ENCODE data around the gene LRRC23. TPM values are rescaled to one million over a fixed set of nuclear protein-coding genes. Genes with fewer than 3 reads are reported as not detected.

Gene LRRC23
- total RNA-seq, 1 experiment from 2014 or later, result 4.6 TPM

GRCh38 chr12:6955108-6956020, 50.7 kb downstream of the LRRC23 start:
- no peak for DNase-seq
- no peaks in the 10 kb centered on the region for H3K27me3 ChIP-seq (ENCODE audit: control insufficient read depth, insufficient read depth, low read length)
- H3K36me3 ChIP-seq (replicated peaks; ENCODE audit: control insufficient read depth, insufficient read depth, low read length), result no peaks in the 10 kb centered on the region; the same call in 1 of the 2 replicates
- H3K4me3 ChIP-seq (ENCODE audit: insufficient read depth, low read depth, low read length), result no peak overlapping the region

GRCh38 chr12:6956021-6956727, 51.6 kb downstream of the LRRC23 start:
- H3K4me3 ChIP-seq (ENCODE audit: insufficient read depth, low read depth, low read length), result no peak overlapping the region
- H3K27me3 ChIP-seq (ENCODE audit: control insufficient read depth, insufficient read depth, low read length), result no peaks in the 10 kb centered on the region
- H3K36me3 ChIP-seq (replicated peaks; ENCODE audit: control insufficient read depth, insufficient read depth, low read length), result no peaks in the 10 kb centered on the region; the same call in 1 of the 2 replicates
- no peak for DNase-seq

- H3K4me3 ChIP-seq (ENCODE audit: insufficient read depth, low read depth, low read length), result no peak overlapping the region
- no peaks in the 10 kb centered on the region for H3K27me3 ChIP-seq (ENCODE audit: control insufficient read depth, insufficient read depth, low read length)
- DNase-seq, result no peak
- no peaks in the 10 kb centered on the region; the same call in 1 of the 2 replicates for H3K36me3 ChIP-seq (replicated peaks; ENCODE audit: control insufficient read depth, insufficient read depth, low read length)
Observed at GRCh38 chr12:6957151-6957701, 52.6 kb downstream of the LRRC23 start.

GRCh38 chr12:6957741-6958608, 53.4 kb downstream of the LRRC23 start:
- Histone ChIP-seq H3K27me3 (ENCODE audit: control insufficient read depth, insufficient read depth, low read length) (no peaks in the 10 kb centered on the region), H3K4me3 (ENCODE audit: insufficient read depth, low read depth, low read length) (no peak overlapping the region), H3K36me3 (replicated peaks; ENCODE audit: control insufficient read depth, insufficient read depth, low read length) (no peaks in the 10 kb centered on the region; the same call in 1 of the 2 replicates)
- no peak for DNase-seq

- Histone ChIP-seq H3K36me3 (replicated peaks; ENCODE audit: control insufficient read depth, insufficient read depth, low read length) (no peaks in the 10 kb centered on the region; the same call in 1 of the 2 replicates), H3K27me3 (ENCODE audit: control insufficient read depth, insufficient read depth, low read length) (no peaks in the 10 kb centered on the region), H3K4me3 (ENCODE audit: insufficient read depth, low read depth, low read length) (no peak overlapping the region)
- no peak for DNase-seq
Observed at GRCh38 chr12:6958609-6959057, 54.0 kb downstream of the LRRC23 start.

- Histone ChIP-seq H3K4me3 (ENCODE audit: insufficient read depth, low read depth, low read length) (no peak overlapping the region), H3K27me3 (ENCODE audit: control insufficient read depth, insufficient read depth, low read length) (no peaks in the 10 kb centered on the region), H3K36me3 (replicated peaks; ENCODE audit: control insufficient read depth, insufficient read depth, low read length) (no peaks in the 10 kb centered on the region; the same call in 1 of the 2 replicates)
- DNase-seq, result peak; percentile 43
Observed at GRCh38 chr12:6959058-6959804, 54.6 kb downstream of the LRRC23 start.

- peak; percentile 37 for DNase-seq
- Histone ChIP-seq H3K27me3 (ENCODE audit: control insufficient read depth, insufficient read depth, low read length) (no peaks in the 10 kb centered on the region), H3K4me3 (ENCODE audit: insufficient read depth, low read depth, low read length) (no peak overlapping the region), H3K36me3 (replicated peaks; ENCODE audit: control insufficient read depth, insufficient read depth, low read length) (no peaks in the 10 kb centered on the region; the same call in none of the 2 replicates)
Observed at GRCh38 chr12:6959805-6960592, 55.4 kb downstream of the LRRC23 start.

GRCh38 chr12:6960593-6961277, 56.1 kb downstream of the LRRC23 start:
- H3K27me3 ChIP-seq (ENCODE audit: control insufficient read depth, insufficient read depth, low read length), result no peaks in the 10 kb centered on the region
- no peak overlapping the region for H3K4me3 ChIP-seq (ENCODE audit: insufficient read depth, low read depth, low read length)
- DNase-seq, result peak; percentile 76
- H3K36me3 ChIP-seq (replicated peaks; ENCODE audit: control insufficient read depth, insufficient read depth, low read length), result peaks cover 5% of the 10 kb centered on the region

GRCh38 chr12:6961278-6961694, 56.7 kb downstream of the LRRC23 start:
- H3K4me3 ChIP-seq (ENCODE audit: insufficient read depth, low read depth, low read length), result no peak overlapping the region; the same call in 1 of the 2 replicates
- no peaks in the 10 kb centered on the region for H3K27me3 ChIP-seq (ENCODE audit: control insufficient read depth, insufficient read depth, low read length)
- peaks cover 9% of the 10 kb centered on the region for H3K36me3 ChIP-seq (replicated peaks; ENCODE audit: control insufficient read depth, insufficient read depth, low read length)
- peak; percentile 74 for DNase-seq

- H3K4me3 ChIP-seq (ENCODE audit: insufficient read depth, low read depth, low read length), result peak overlapping the region; percentile 49; the same call in 1 of the 2 replicates
- no peaks in the 10 kb centered on the region for H3K27me3 ChIP-seq (ENCODE audit: control insufficient read depth, insufficient read depth, low read length)
- H3K36me3 ChIP-seq (replicated peaks; ENCODE audit: control insufficient read depth, insufficient read depth, low read length), result peaks cover 11% of the 10 kb centered on the region
- DNase-seq, result peak; percentile 92
Observed at GRCh38 chr12:6961695-6962284, 57.2 kb downstream of the LRRC23 start.

- DNase-seq, result peak; percentile 79
- H3K27me3 ChIP-seq (ENCODE audit: control insufficient read depth, insufficient read depth, low read length), result no peaks in the 10 kb centered on the region
- H3K36me3 ChIP-seq (replicated peaks; ENCODE audit: control insufficient read depth, insufficient read depth, low read length), result peaks cover 17% of the 10 kb centered on the region
- peak overlapping the region; percentile 49; the same call in 1 of the 2 replicates for H3K4me3 ChIP-seq (ENCODE audit: insufficient read depth, low read depth, low read length)
Observed at GRCh38 chr12:6962285-6963015, 57.8 kb downstream of the LRRC23 start.
